ENCODE data around the gene TM4SF18.

Gene TM4SF18

DNA sequence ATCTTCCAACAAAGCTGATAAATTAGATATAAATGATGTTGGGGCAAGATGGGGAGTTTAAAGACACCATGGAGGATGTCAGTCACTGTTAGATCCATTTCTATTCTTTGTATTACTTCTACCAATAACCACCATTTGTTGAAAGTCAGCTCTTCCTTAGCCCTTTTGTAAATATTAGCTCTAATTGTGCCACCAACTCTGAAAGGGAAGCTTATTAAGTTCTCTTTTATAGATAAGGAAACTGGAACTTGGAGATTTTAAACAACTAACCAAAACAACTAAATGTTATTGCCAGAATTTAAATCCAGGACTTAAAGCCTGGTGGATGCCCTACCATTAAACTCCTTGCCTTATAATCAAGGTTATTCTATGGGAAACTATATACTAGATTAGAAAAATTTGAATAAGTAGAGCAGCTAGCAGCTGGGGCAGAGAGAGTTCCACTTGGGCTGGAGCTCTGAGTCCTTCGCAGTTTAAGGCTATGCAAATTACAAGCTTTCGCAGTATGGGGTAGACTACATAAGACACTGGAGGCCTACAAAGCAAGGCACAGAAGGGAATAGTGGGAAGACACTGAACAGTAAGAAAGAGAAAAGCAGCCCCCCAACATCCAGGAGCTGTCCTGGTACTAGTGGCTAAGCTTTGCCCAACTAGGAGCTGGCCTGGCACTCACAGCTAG lies 52.6 kb downstream of the TM4SF18 start:
- no peak for DNase-seq

DNA sequence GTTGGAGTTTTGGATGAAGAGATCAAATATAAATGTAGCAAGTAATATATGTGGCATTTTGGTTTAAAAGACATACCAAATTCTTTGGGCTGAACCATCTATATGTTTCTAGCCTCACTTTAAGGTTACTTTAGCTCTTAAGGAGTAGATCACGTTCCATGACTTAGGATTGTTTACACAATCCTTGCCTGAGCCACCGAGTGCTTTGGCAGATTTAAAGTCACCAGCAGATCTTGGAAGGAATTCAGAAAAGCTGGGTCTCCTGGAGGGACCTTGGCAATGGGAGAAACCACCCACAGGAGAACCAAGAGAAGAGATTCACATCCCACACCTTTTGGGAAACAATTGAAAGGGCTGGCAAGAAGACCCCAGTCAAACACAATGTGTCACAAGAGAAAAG lies 54.5 kb downstream of the TM4SF18 start:
- no peak for DNase-seq

DNA sequence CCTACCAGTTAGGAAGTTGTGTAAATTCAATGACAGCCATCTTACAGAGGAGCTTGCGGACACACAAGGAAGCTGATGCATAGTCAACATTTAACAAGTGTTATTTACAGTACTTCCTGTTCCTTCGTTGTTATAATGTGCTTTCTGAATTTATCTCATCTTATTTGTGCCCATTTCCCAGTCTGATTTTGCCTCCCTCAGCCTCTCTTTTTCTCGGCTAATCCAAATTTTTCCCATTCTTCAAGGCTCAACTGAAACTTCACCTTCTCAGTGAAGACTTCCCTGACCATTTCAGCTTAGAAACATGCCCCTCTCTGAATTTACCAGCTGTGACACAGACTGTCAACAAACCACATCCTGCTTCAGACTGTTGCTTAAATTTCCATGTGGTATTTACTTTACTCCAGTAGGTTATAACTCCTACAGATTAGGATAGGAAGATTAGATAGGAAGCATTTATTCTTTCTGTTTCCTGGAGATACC lies 56.1 kb downstream of the TM4SF18 start:
- DNase-seq, result no peak

- no peak for DNase-seq
These were observed 56.8 kb downstream of the TM4SF18 start for GRCh38 chr3:149276619-149277018.

DNA sequence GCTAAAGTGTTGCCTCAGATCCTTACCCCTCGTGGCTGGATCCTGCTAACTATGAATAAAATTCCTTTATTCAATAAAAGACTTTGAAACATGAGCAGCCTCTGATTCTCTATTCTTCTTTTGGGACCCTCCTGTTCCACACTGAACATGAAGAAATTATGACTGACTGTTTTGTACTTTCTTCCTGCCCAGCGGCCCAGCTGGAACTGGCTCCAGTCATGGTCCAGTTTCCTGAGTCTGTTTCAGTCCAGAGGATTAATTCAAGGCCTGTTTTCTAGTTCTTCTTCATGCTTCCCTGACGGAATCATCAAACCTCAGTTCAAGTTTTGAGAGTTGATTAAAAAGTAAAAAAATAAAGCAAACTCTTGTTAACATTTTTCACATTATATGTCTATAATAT lies 59.2 kb downstream of the TM4SF18 start:
- no peak for DNase-seq

DNA sequence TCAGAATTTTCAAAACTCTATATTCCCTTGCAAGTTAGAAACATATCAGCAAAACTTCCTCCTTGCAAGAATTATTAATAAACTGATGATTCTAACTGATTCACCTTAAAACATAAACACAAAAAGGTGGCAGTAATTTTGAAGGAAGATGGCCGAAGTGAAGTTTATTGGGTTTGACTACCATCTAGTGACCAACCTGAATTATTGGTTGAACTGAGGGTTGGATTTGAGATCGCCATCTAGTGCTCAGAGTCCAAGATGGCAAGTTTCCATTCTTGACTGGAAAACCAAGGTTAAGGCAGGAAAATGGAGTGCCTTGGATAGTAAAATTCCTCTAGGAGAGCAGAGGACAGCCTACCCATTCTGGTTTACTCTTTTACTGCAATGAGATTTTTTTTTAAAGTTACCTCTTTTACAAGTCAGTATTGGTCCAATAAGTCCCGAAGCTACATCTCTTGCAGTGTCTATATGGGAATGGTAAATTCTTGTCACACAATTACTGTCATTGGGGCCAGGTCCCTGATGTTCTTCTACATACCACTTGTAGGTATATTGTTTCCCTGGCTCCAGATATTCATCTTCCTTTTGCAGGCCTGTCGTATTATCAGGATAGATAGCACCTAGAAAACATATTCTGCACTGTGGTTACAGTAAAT lies 60.2 kb downstream of the TM4SF18 start:
- peak; percentile 82 for DNase-seq

DNA sequence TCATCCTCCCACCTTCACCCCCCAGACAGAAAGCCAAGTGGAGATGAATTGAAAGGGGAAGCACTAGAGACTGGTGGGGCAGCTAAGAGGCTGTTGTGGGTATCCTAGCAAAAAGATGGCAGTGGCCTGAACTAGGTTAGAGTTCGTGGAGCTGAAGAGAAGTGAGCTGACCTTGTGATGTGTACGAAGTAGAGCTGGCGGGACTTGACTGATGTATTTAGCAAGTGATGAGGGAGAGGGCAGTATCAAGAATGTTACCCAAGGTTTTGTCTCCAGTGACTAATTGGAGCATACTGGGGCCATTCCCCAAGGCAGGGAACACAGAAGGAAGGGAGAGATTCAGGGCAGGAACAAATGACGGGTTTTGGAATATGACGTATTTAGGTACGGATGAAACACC lies 61.8 kb downstream of the TM4SF18 start:
- no peak for DNase-seq

- DNase-seq, result no peak
These were observed 63.3 kb downstream of the TM4SF18 start for GRCh38 chr3:149270180-149270579.

DNA sequence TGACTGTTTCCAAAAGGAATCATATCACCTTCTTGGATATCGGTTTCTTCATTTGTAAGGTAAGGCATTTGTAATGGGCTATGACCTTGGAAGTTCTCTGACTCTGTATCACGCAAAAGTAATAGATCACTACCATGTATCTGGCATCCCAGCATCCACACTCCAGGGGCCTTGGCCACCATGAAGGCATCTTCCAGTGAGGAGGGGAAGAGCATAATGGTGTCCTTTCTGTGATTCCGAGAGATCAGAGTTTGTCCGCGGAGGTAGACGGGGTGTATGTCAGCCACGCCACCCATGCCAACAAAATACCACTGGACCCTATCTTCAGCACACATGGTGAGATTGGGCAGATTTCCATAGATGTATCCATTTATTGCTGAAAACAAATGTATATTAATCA lies 63.7 kb downstream of the TM4SF18 start:
- DNase-seq, result no peak

Data from RPMI8226 (cell line).